Middle frontal gyrus (tissue), 1 donor: ENCODE measurements around the gene SDK2.

ENCODE experiments used
- DNase-seq: peaks from one replicate; pipeline ENCODE4 v3.0.0-alpha.2; 2015; ENCODE audit warnings: low spot score; ENCODE audit errors: extremely low spot score

Gene SDK2

GRCh38 chr17:73285916-73286862 lies 358.1 kb downstream of the SDK2 start:
- no peak for DNase-seq

- DNase-seq = no peak
Observed at GRCh38 chr17:73285603-73285908, 358.7 kb downstream of the SDK2 start.

GRCh38 chr17:73284906-73285602 lies 359.2 kb downstream of the SDK2 start:
- DNase-seq = no peak
